SIG-M5 (cell line): ENCODE measurements around the gene DHH.
"Not testable (repeated sequence)": the region's sequence is repeated elsewhere in the genome, so short reads cannot be mapped to it uniquely, and the experiment has no call there.

Experiments used
- DNase-seq: peaks from one replicate; lab custom pipeline; 2025; lab: John Stamatoyannopoulos, UW

DHH gene

DNA sequence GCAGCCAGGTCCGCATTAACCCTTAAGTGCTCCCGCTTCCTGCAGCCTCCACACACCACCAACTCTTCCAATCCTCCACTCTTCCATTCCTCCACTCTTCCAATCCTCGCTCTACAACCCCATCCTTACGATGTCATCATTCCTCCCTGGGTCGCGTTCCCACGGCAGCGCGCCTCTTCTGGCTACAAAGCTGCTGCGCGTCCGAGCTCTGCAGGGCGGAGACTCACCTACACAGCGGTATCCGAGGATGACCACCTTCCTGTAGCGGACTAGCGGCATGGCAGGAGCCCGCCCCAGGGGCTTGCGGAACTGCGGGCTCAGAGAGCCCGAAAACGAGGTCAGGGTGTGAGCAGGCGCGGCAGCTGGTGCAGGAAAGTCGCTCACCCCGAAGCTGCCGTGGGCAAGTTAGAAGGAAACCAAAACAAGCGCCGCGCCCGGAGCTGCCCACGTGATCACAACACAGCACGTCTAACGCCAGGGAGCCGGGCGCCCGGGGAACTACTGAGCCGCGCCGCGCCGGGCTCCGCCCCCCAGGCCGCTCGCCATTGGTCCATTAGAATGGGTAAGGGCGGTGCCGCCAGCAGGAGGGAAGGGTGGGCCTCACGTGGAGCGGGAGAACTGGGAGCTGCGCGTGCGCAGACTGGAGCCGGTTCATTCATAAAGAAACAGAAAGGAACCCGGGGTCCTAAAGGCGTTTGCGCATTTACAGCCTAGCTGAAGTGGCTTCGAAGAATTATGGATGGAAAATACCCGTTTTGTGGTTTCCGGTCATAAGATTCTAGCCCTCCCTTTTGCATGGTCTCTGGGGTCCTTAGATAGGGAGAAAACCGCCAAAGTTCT, 24.9 kb downstream of the DHH start, which contains the start of gene RHEBL1:
RHEBL1 (minus strand) TSS at position 473 of the 840 bp plus-strand sequence; CDS start at position 279, 194 bp downstream.
- DNase-seq = peak; percentile 94

DNA sequence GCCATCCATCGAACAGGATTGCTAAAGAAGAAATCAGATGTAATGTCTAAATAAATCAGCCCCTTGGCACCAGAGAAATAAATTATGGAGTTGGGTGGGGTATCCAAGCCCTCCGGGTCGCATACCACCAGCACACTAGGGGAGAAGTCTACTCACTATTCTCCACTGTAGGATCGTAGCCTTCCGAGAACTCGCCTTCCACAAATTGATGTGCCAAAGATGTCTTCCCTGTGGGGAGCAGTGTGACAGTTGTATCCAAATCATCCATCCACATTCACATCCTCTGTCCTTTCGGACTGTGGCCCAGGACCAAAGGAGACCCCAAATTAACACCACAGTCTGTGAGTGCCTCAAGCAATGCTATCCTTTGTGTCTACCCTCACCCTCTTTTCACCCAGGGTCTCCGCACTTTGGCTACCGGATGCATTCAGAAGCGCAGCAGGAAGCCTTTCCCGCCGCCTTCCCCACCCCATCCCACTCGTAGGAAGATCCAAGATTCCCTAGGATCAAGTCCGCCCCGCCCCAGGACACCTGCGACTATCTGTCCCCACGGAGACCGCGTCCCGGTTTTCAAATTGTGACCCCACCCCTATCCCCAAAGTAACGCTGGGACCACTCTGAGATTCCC, 25.6 kb downstream of the DHH start:
- no peak for DNase-seq

DNA sequence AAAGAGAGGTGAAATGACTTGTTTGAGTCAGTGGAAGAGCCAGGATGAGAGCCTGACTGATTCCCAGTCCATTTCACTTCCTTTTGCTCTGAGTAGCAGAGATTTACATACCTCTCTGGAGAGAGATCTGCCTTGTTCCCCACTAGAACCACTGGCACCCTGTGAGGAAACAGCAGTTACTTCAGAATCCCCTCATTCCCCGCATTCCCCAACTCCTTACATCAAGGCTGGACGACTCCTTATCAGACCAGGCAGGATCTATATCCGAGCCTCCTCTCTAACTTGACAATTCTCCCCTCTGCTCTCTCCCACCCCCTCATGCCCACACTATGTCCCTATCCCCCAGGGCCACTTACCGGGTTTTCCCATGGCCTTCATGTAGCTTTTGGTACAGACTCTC, 28.5 kb downstream of the DHH start:
- no peak for DNase-seq

DNA sequence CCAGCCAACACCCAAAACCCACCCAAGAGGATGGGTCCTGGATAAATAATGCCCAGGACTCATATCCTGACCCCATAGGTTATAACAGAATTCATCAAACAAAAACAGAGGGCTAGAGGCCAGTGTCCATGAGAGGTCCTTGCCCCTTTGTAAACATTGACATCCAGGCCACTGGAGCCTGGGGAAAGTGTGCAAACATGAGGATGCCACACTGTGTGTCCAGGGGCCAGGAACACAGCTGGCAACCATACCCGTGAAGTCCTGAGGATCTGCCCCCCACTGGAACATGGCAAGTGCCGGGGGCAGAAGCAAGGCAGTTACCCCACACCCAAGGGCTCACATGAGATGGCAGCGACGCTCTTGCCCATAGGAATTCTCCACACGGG, 29.8 kb downstream of the DHH start:
- DNase-seq = no peak

DNA sequence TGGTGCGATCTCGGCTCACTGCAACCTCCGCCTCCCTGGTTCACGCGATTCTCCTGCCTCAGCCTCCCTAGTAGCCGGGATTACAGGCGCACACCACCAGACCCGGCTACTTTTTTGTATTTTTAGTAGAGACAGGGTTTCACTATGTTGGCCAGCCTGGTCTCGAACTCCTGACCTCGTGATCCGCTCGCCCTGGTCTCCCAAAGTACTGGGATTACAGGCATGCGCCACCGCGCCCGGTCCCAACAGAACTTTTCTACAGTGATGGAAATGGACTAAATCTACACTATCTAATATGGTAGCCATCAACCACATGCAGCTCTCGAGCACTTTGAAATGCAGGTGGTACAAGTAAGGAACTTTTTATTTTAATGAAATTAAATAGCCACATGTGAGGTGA, 32.7 kb downstream of the DHH start:
- DNase-seq = not testable (repeated sequence)

DNA sequence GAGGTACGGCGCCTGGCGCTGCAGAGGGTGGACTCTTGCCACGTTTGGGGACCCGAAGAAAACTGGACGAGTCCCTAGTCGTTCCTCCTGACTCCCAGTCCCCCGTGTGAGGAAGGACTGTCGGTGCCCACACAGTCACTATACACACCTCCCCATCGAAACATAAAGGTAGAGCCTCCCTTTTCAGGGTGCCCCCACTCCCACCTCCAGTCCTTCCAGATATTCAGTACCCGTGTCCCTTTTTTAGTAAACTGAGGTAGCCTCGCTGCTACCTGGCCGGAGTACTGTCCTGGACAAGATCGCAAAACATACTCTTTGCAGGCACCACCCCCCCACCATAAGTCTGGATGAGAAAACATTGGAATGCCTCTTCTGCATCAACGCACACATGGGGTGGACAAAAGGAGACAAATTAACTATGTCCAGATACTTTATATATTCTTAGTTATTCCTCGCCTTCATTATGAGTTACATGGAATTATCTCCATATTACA, 33.4 kb downstream of the DHH start:
- DNase-seq = no peak

DNA sequence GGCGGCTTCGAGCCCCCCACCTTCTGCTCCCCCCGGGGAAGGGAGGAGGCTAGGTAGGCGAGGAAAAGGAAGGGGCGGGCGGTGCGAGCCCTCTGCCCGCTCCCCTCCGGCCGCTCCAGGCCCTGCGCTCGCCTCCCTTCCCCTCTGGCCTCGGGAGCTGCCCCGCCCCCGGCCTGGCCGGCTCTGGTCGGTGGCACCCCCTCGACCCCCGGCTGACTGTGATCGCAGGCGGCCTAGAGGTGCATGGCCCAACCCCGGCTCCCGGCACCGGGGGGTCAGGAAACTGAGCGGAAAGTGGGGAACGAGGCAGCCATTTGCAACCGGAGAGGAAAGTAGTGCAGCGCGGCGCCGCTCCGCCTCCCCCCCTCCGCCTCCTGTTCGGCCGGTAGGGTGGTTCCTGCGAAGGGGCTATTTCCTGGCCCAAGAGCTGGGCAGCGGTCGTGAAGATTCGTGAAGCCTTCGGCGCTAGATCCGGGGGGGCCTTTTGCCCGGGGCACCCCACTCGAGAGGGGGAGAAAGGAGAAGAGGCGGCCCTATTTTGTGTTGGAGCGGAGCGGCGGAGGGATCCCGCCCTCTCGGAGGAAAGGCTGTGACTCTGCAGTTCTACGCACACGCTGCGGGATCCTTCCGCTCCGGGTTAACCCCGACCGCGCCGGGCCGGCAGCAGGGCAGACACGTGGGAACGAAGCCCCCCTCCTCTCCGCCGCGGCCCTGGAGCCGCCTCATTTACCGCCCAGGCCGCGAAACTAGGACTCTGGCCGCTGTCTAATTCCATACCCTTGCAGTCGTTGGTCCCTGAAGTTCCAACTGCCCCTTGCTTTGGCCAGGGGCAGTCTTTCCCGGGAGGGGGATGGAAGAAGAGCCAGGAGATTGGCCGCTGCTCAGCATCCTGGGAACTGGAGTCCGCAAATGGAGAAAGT, 34.1 kb downstream of the DHH start, which contains the start of gene KMT2D:
KMT2D (minus strand) TSS at position 558 of the 920 bp plus-strand sequence. CDS start 5,470 bp downstream, outside the sequence.
- DNase-seq = peak; percentile 65

DNA sequence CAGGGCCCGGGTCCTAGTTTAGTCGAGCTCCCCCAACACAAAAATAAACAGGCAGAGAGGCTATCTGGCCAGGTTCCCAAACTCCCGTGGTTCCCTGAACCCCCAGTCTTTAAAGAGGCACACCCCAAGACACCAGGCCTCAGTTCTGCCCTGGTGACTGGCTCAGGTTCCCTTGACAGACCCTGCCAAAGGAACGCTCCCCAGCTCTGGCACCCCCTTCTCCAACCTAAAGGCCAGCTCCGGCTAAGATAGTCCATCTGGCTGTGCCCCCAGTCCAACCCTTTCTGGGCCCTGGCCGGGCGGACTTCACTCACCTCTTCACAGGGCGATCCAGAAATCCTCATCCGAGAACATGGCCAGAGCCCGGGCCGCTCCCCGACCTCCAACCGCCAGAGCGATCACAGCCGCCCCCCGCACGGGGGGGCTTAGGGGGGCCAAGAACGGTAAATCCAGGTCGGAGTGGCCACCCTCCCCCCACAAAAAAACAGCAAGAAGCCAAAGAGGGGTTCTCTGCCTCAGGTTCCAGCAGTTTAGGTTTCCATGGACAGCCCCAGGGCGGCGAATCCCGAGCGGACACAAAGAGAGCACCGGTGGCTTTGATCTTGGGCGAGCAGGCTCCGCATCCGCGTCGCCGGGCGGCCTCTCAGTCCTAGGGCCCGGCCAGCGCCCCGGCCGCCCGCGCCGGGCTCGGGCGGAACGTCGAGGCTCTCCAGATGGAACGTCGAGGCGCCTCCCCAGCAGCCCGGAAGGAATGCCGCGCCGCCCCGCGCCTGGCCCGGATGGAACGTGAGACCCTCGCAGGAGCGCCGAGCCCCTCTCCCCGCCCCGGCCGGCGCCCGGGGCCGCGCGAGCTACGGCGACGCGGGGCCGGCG, 35.1 kb downstream of the DHH start:
- no peak for DNase-seq

DNA sequence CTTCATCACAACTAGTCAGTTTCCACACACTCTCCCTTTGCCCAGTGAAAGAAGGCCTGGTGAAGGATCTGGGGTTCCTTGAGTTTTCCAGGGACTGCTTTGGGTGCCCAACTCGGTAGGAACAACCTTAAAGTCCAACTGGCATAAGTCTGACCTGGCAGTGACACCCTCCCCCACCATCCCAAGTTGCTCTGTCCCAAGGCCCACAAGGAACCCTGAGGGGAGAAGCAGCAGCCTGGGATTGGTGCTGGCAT, 35.6 kb downstream of the DHH start:
- DNase-seq = no peak

DNA sequence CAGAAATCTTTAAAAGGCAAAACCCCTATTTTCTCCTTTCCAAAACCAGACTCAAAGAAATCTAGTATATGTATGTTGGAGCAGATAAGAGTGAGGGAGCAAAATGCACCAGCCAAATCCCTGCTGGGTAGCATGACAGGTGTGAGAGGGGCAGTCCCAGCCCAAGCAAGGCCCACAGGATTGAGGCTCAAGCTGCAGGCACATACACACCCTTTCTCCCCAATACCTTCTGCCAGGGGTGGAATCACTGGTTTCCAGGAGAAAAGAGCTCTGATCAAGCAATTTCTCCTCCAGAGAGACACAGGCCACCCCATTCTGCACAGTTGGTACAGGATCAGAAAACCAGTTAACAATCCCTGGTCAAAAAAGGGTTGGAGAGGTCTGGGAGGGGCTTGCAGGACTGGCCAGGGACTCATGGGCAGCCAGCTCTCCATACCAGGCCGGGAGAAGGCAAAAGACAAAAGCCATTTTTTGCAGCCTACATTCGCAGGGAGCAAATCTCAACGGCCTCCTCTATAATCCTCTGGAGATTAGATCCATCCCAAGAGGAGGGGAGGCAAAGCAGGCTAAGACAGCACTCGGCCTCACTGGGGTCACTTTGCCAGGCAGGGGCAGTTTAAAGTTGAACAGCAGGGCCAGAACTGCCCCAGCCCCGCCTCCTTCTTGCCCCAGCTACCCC, 36.1 kb downstream of the DHH start:
- no peak for DNase-seq

DNA sequence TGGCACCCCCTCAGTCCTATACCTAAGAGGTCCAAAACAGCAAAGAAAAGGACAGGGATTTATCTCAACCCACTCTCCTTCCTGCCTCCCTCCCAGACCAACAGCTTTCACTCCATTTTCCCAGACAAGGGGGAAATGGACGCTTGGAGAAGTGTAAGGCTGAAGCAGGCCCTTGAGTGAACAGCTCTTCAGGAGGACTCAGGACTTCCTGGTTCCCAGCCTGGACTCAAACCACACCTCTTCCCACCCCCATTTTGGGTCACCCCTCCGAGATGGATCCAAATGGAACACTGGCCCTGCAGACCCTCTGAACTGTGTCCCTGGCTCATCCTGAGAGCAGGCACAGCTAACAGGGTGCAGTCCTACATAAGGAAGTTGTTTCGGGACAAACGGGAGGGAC, 36.7 kb downstream of the DHH start:
- no peak for DNase-seq

DNA sequence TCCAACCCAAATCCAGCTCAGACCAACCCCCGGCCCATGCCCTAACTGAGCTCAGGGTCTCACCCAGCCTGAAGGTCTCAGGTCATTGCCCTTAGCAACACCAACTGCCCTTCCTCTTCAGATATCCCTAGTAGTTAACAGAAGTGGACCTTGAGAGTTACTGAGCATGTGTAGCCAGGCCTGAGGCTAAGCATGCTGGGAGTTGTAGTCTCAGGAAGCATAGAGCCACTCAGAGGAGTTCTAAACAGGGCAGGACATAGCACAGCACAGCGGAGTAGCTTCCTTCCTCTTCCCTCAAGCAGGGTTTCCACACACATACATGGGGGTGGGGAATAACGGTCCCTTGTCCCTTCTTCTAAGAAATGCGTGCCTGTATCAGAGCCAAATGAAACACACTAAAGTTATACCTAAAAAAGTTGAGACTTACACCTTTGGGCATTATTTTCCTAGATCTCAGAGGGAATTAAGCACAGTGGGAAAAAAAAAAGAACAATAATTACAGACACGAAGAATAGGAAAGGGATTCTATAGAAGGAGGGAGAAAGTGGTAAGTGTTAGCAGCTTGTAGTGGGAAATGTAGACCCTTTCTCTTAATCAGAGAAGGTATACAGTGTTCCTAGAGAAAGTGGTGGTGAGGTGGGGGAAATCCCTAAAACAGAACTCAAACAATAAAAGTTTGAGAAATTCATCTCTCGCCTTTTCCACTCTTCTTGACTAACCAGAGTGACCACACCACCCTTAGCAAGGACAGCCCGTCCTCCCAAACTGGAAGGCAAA, 38.4 kb downstream of the DHH start:
- peak; percentile 93 for DNase-seq

DNA sequence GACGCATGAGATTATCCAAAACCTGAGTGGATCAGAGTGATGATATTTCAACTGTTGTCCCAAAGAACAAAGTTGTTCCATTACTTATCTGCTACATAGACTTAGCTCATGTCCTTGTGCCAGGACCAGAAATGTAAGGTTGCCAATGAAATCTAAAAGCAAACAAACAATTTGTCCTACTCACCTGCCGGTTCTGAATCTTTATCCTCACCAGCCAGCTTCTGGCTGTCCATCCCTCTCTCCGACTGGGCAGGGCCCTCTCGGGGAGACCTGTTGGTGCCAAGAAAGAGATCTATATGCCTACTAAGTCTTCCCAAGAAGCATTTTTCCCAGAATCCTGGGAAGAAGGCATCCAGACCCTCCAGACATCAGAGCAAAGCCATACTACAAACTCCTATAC, 39.5 kb downstream of the DHH start:
- DNase-seq = no peak

DNA sequence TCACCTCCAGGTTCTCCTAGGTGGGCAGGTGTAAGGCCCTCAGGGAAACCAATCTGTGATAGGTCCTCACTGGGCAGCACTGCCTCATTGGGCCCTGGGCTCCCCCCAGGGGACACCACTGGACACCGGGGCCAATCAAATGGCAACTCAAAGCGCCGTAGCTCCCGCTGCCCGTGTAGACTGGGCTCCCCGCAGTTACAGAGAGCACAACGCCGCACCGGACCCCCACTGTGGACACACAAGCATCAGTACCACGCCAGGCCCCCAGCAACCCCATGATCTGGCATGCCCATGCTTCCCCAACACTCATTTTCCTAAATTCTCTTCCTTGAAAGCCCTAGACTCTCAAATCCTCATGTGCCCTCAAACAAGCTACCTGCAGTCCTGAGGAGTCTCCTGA, 40.1 kb downstream of the DHH start:
- no peak for DNase-seq

DNA sequence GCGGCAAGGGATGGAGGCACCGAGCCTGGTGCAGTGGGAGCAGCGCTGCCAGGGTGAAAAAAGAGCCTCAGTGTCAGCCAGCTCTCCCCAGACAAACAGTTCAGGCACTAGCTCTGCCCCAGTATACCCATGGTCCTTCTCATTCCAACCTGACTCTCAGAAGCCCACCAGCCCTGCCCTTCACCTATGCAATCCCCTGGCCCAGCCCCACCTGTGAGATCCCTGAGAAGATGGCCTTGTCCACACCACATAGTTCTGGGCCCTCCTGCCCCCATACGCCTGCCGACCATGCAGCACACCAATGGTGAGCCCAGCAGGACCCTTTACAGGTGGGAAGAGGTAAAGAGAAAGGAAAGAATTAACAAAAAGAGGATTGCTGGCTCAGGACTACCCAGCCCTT, 40.5 kb downstream of the DHH start:
- DNase-seq = no peak

DNA sequence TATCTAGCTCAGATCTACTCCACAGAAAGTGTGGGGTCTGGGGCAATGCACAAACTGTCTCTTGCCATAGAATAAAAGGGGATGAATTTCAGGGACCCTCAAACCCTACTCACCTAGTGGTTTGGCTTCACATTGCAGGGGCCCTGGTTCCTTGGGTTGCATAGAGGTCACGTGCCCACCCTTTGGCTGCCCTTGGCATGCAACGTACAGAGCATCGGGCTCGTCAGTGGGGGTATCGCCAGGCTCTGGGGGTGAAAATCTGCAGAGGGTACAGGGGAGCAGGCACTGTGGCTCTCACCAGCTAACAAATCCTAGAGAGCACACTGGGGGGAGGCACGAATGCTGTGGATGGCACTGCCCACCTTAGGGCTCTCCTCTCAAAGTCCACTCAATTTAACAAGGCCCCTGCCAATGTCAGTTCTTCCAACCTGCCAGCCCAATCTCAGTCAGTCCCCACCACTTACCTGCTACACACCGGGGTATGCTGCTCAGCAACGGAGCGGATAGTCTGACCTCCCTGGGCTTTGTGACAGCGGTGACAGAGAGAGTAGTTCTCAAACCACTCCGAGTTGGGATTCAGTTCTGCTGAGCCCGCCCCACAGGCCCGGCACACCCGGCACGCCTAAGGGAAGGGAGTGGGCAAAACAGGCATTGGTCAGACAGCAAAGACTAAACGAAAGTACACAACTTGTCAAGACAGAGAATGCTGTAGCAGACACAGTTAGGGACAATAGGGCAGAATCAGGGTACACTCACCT, 42.0 kb downstream of the DHH start:
- no peak for DNase-seq

DNA sequence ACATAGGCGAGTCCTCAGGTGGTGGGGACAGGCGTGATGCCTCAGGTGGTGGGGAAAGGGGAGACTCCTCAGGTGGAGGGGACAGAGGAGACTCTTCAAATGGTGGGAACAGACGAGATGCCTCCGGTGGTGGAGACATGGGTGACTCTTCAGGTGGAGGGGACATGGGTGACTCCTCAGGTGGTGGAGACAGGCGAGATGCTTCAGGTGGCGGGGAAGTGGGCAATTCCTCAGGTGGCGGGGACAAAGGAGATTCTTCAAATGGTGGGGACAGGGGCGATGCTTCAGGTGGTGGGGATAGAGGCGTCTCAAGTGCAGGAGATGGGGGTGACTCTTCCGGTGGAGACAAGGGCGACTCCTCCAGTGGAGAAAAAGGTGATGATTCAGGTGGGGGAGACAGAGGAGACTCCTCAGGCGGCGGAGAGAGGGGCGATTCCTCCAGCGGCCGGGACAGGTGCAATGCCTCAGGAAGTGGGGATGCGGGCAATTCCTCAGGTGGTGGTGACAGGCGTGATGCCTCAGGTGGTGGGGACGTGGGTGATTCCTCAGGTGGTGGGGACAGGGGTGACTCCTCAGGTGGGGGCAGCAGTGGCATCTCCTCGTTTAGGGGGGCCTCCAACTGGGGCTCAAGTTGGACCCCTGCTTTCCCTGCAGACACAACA, 42.7 kb downstream of the DHH start:
- DNase-seq = no peak

DNA sequence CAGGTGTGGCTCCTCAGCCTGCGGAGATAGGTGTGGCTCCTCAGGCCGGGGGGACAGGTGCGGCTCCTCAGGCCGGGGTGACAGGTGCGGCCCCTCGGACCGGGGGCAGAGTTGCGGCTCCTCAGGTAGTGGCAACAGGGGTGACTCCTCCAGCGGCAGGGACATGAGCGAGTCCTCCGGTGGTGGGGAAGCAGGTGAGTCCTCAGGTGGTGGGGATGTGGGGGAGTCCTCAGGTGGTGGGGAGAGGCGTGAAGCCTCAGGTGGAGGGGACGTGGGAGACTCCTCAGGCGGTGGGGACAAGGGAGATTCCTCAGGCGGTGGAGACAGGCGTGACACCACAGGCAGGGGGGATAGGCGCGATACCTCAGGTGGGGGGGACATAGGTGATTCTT, 43.2 kb downstream of the DHH start:
- DNase-seq = no peak
